ENCODE data around the gene CHST15. TPM values are rescaled to one million over a fixed set of nuclear protein-coding genes. Genes with fewer than 3 reads are reported as not detected.

The CHST15 gene
- total RNA-seq (ENCODE audit: insufficient read depth, low replicate concordance) = 12.5 TPM

- peak; percentile 72 for DNase-seq (ENCODE audit: low spot score)
These were observed at the start of gene CHST15 for GRCh38 chr10:124092860-124093773. TSS of gene CHST15 (minus strand) at chr10:124093598. CDS start at chr10:124046212, 47,386 bp downstream.

- DNase-seq (ENCODE audit: low spot score) = peak; percentile 53
These were observed 49.6 kb upstream of the CHST15 start for GRCh38 chr10:124142960-124143359.

GRCh38 chr10:124142006-124142739, 48.8 kb upstream of the CHST15 start:
- peak; percentile 57 for DNase-seq (ENCODE audit: low spot score)

- no peak for DNase-seq (ENCODE audit: low spot score)
These were observed 45.5 kb upstream of the CHST15 start for GRCh38 chr10:124138883-124139348.

GRCh38 chr10:124138195-124138882, 44.9 kb upstream of the CHST15 start:
- peak; percentile 52 for DNase-seq (ENCODE audit: low spot score)

GRCh38 chr10:124134251-124134893, 41.0 kb upstream of the CHST15 start:
- no peak for DNase-seq (ENCODE audit: low spot score)

GRCh38 chr10:124132876-124133275, 39.5 kb upstream of the CHST15 start:
- DNase-seq (ENCODE audit: low spot score) = no peak

GRCh38 chr10:124132306-124132705, 38.9 kb upstream of the CHST15 start:
- no peak for DNase-seq (ENCODE audit: low spot score)

- no peak for DNase-seq (ENCODE audit: low spot score)
These were observed 37.8 kb upstream of the CHST15 start for GRCh38 chr10:124131172-124131571.

GRCh38 chr10:124130198-124130900, 37.0 kb upstream of the CHST15 start:
- DNase-seq (ENCODE audit: low spot score) = no peak

- no peak for DNase-seq (ENCODE audit: low spot score)
These were observed 36.1 kb upstream of the CHST15 start for GRCh38 chr10:124129471-124129870.

GRCh38 chr10:124128811-124129145, 35.4 kb upstream of the CHST15 start:
- no peak for DNase-seq (ENCODE audit: low spot score)

- DNase-seq (ENCODE audit: low spot score) = peak; percentile 63
These were observed 34.8 kb upstream of the CHST15 start for GRCh38 chr10:124127965-124128810.

- DNase-seq (ENCODE audit: low spot score) = no peak
These were observed 34.2 kb upstream of the CHST15 start for GRCh38 chr10:124127563-124127962.

GRCh38 chr10:124126983-124127385, 33.6 kb upstream of the CHST15 start:
- DNase-seq (ENCODE audit: low spot score) = no peak

- DNase-seq (ENCODE audit: low spot score) = no peak
These were observed 33.0 kb upstream of the CHST15 start for GRCh38 chr10:124126145-124126982.

- peak; percentile 36 for DNase-seq (ENCODE audit: low spot score)
These were observed 32.1 kb upstream of the CHST15 start for GRCh38 chr10:124125305-124126116.

- no peak for DNase-seq (ENCODE audit: low spot score)
These were observed 31.4 kb upstream of the CHST15 start for GRCh38 chr10:124124769-124125161.

Measured in umbilical cord (tissue), 2 donors.